Naive thymus-derived CD8-positive, alpha-beta T cell (primary cell): ENCODE results near the gene ALG6. TPM values are rescaled to one million over a fixed set of nuclear protein-coding genes. Genes with fewer than 3 reads are reported as not detected.
"Not testable (repeated sequence)": the region's sequence is repeated elsewhere in the genome, so short reads cannot be mapped to it uniquely, and the experiment has no call there.

Experiments
- ATAC-seq, 2 donors: fragments of 150-1000 bp; cut with Tn5 transposase in 1 of 2; sonication (Bioruptor Pico), chemical (Tn5 transposase) in 1 of 2; 1 replicate in 1 of 2; 2 replicates in 1 of 2; pipeline ENCODE4 v1.10.0; 2021; ENCODE audit warnings: mild to moderate bottlenecking in 2 of 2, moderate library complexity in 2 of 2
- POLR2A ChIA-PET: fragments of 350-600 bp; sonication (Branson Sonifier 250); formaldehyde crosslinking; loops from one replicate; lab custom pipeline; 2021; ENCODE audit warnings: antibody characterized with exemption; lab: Charles Lee
- DNase-seq, 10 donors: peaks; one replicate each; pipeline versions ENCODE4 v3.0.0 to v3.0.0-alpha.2; 2020 to 2022
- H3K27ac Mint-ChIP-seq, 10 donors: one replicate each; pipeline ENCODE4 v1.8.0; 2020 to 2022; ENCODE audit warnings: mild to moderate bottlenecking in 10 of 10, mixed read lengths in 10 of 10, moderate library complexity in 4 of 10, inconsistent platforms in 1 of 10
- H3K27me3 Mint-ChIP-seq, 5 donors: one replicate each; pipeline ENCODE4 v1.8.0; 2021 to 2022; ENCODE audit warnings: mixed read lengths in 5 of 5
- H3K36me3 Mint-ChIP-seq, 3 donors: one replicate each; pipeline ENCODE4 v1.8.0; 2020 to 2022; ENCODE audit warnings: mixed read lengths in 3 of 3, mild to moderate bottlenecking in 2 of 3, inconsistent platforms in 1 of 3
- H3K4me1 Mint-ChIP-seq, 4 donors: one replicate each; pipeline ENCODE4 v1.8.0; 2021 to 2022; ENCODE audit warnings: mixed read lengths in 4 of 4
- H3K4me3 Mint-ChIP-seq, 10 donors: one replicate each; pipeline ENCODE4 v1.8.0; 2020 to 2022; ENCODE audit warnings: mild to moderate bottlenecking in 10 of 10, mixed read lengths in 10 of 10, moderate library complexity in 6 of 10, inconsistent platforms in 1 of 10
- H3K9me3 Mint-ChIP-seq, 9 donors: one replicate each; pipeline ENCODE4 v1.8.0; 2020 to 2022; ENCODE audit warnings: mixed read lengths in 9 of 9, mild to moderate bottlenecking in 3 of 9, inconsistent platforms in 1 of 9, moderate library complexity in 1 of 9
- microRNA-seq: library from miRNA; unstranded; fragments of <30 nt; microRNA quantifications from one replicate; pipeline ENCODE4 v1.2.0, GENCODE V29; 2022; ENCODE audit warnings: borderline microRNAs expressed
- polyA plus RNA-seq, 3 donors: library from polyadenylated mRNA; unstranded; fragments of 300-500 nt; fragmentation: Illumina TruSeq; gene quantifications; one replicate each; pipeline ENCODE4 v1.2.3, GENCODE V29; 2021
- total RNA-seq, 8 experiments: library from RNA in 2 of 8; stranded (reverse) in 2 of 8; gene quantifications; one replicate each; pipeline ENCODE4 v1.2.3 and lab custom pipeline; 2021 to 2026

The ALG6 gene
- total and polyA plus RNA-seq, 5 experiments from 2014 or later: 16.3 to 31.6 (median 22.1) TPM

DNA sequence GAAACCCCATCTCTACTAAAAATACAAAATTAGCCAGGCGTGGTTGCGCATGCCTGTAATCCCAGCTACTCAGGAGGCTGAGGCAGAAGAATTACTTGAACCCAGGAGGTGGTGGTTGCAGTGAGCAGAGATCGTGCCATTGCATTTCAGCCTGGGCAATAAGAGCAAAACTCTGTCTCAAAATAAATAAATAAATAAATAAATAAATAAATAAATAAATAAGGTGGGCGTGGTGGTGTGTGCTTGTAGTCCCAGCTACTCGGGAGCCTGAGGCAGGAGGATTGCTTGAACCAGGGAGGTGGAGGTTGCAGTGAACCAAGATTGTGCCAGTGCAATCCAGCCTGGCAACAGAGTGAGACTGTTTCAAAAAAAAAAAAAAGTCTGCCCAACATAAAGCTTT is 101.3 kb downstream of the ALG6 start:
- DNase-seq, ATAC-seq, H3K4me1 Mint-ChIP-seq, H3K27me3 Mint-ChIP-seq, POLR2A ChIA-PET, H3K4me3 Mint-ChIP-seq, H3K27ac Mint-ChIP-seq: not testable (repeated sequence)
- Mint-ChIP-seq H3K36me3 (peaks cover 6 to 35% (median 10%) of the 10 kb centered on the region in 3 donors), H3K9me3 (peaks cover 0 to 10% (median 3%) of the 10 kb centered on the region in 9 donors)

- H3K4me3 Mint-ChIP-seq: no peak overlapping the region
- DNase-seq: no peak
- no peak overlapping the region for H3K27ac Mint-ChIP-seq
- POLR2A ChIA-PET: no interaction called here
- H3K4me1 Mint-ChIP-seq: no peaks in the 10 kb centered on the region
- no peak for ATAC-seq
- H3K36me3 Mint-ChIP-seq: peaks cover 9 to 26% (median 20%) of the 10 kb centered on the region in 3 donors
- no peaks in the 10 kb centered on the region for H3K27me3 Mint-ChIP-seq
- H3K9me3 Mint-ChIP-seq: peaks cover 0 to 3% (median 1%) of the 10 kb centered on the region in 9 donors
These were observed 108.3 kb downstream of the ALG6 start for GRCh38 chr1:63475761-63476160.

GRCh38 chr1:63480057-63480456 is 112.6 kb downstream of the ALG6 start:
- Mint-ChIP-seq H3K27me3 (no peaks in the 10 kb centered on the region), H3K4me3 (no peak overlapping the region), H3K9me3 (no peaks in the 10 kb centered on the region), H3K27ac (no peak overlapping the region), H3K36me3 (peaks cover 7 to 27% (median 14%) of the 10 kb centered on the region in 3 donors), H3K4me1 (no peaks in the 10 kb centered on the region)
- POLR2A ChIA-PET: no interaction called here
- ATAC-seq (no peak), DNase-seq (no peak)

GRCh38 chr1:63486629-63487028 is 119.2 kb downstream of the ALG6 start:
- ATAC-seq (no peak), DNase-seq (no peak)
- no peak overlapping the region for H3K4me3 Mint-ChIP-seq

DNA sequence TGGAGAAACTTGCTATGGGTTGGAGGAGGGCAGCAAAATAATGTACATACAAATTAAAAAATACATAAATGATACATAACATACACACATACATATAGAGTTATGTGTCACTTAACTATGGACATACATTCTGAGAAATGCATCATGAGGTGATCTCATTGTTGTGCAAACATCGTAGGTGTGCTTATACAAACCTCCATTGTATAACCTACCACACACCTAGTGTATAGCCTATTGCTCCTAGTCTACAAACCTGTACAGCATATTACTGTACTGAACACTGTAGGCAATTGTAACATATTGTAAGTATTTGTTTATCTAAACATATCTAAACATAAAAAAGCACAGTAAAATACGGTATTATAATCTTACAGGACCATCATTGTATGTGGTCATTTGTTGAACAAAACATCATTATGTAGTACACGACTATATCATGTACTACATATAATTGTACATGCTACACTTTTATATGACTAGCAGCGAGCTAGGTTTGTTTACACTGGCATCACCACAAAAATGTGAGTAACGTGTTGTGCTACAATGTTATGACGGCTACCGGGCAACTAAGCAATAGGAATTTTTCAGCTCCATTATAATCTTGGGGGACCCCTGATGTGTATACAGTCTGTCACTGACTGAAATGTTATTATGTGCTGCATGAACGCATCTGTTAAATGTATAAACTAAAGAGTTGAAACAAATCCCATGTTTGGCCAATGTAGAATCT is 120.1 kb downstream of the ALG6 start:
- Mint-ChIP-seq H3K9me3 (no peaks in the 10 kb centered on the region), H3K27ac (no peak overlapping the region), H3K36me3 (peaks cover 0 to 24% (median 6%) of the 10 kb centered on the region in 3 donors), H3K4me3 (no peak overlapping the region), H3K4me1 (peaks cover 0 to 3% (median 2%) of the 10 kb centered on the region in 4 donors), H3K27me3 (no peaks in the 10 kb centered on the region)
- POLR2A ChIA-PET: no interaction called here
- ATAC-seq (no peak), DNase-seq (no peak)

More at GRCh38 chr1:63486629-63487028, 119.2 kb downstream of the ALG6 start:
- Mint-ChIP-seq H3K36me3 (peaks cover 0 to 24% (median 6%) of the 10 kb centered on the region in 3 donors), H3K9me3 (no peaks in the 10 kb centered on the region), H3K4me1 (no peaks in the 10 kb centered on the region), H3K27me3 (no peaks in the 10 kb centered on the region), H3K27ac (no peak overlapping the region)
- POLR2A ChIA-PET: no interaction called here

Small RNAs within 50 kb of the gene (microRNA-seq; reads per million reads assigned to microRNA genes)
- not detected for gene MIR6068

Other genes with a start within 250 kb of the ALG6 start
- not detected for gene FOXD3, start 45.1 kb upstream of the ALG6 start, total RNA-seq
- gene FOXD3, start 45.1 kb upstream of the ALG6 start, polyA plus RNA-seq: not detected
- 10 to 100 TPM; 33.7 to 37.5 TPM for gene ITGB3BP, start 155.6 kb downstream of the ALG6 start, total RNA-seq
- gene ITGB3BP, start 155.6 kb downstream of the ALG6 start, polyA plus RNA-seq: 10 to 100 TPM; 19.7 to 30.1 (median 26.4) TPM
- gene EFCAB7, start 155.9 kb downstream of the ALG6 start, total RNA-seq: 10 to 100 TPM; 10.3 to 14.7 TPM
- 1 to 10 TPM; 3.5 to 5.9 (median 5.8) TPM for gene EFCAB7, start 155.9 kb downstream of the ALG6 start, polyA plus RNA-seq
- gene PGM1, start 225.8 kb downstream of the ALG6 start, total RNA-seq: 10 to 100 TPM; 15.7 to 18.0 TPM
- gene PGM1, start 225.8 kb downstream of the ALG6 start, polyA plus RNA-seq: 10 to 100 TPM; 30.4 to 35.9 (median 30.5) TPM